K562 (cell line): Measurements from ENCODE around the gene DRC1. TPM values are rescaled to one million over a fixed set of nuclear protein-coding genes. Genes with fewer than 3 reads are reported as not detected.

ENCODE experiments used
- ATAC-seq: fragments of 200-7000 bp; cut with Tn5 transposase; 3 replicates; pipeline ENCODE4 v1.9.1; 2020; ENCODE audit warnings: moderate library complexity
- BruUV-seq: library from RNA; stranded (reverse); fragments of 400-500 nt; replicated peaks from 2 replicates; lab custom pipeline; 2021; lab: Mats Ljungman, UMichigan
- CTCF ChIA-PET: fragments of 300-600 bp; formaldehyde crosslinking; extraction: SDS; loops from one replicate; lab custom pipeline; 2021; ENCODE audit warnings: low intra/inter-chr PET ratio; lab: Yijun Ruan, JAX
- POLR2A ChIA-PET: fragments of 300-600, 350-650 bp; sonication (Branson Sonifier 250); formaldehyde crosslinking; extraction: SDS; loops from one replicate; lab custom pipeline; 2021; ENCODE audit warnings: antibody characterized with exemption, inconsistent platforms; lab: Yijun Ruan, JAX
- DNase-seq, 4 experiments: peaks; one replicate each; pipeline versions ENCODE4 v3.0.0 to v3.0.0-alpha.2; 2011 to 2018; ENCODE audit warnings: low spot score in 3 of 4, mixed read lengths in 3 of 4; ENCODE audit errors: extremely low read depth in 1 of 4
- FAIRE-seq: peaks from 2 replicates; lab custom pipeline; 2011; peaks lifted over from hg19 to GRCh38; lab: Jason Lieb, UNC
- H2AFZ ChIP-seq: 2 replicates; pipeline ENCODE4 v1.6.0; 2011; ENCODE audit warnings: low read depth, low read length, control low read depth, inconsistent platforms
- H3K27ac ChIP-seq: fragments of 200-600 bp; 3 replicates; pipeline ENCODE4 v1.8.0; 2011; ENCODE audit warnings: low read depth, mild to moderate bottlenecking, control low read depth, inconsistent platforms, low read length, moderate library complexity, mixed read lengths; ENCODE audit errors: extremely low read depth
- H3K27me3 ChIP-seq, 2 experiments: fragments of 300-600 bp in 1 of 2; 2 replicates in 1 of 2; 3 replicates in 1 of 2; pipeline versions ENCODE4 v1.6.0 to v1.8.0; 2011; ENCODE audit warnings: inconsistent platforms in 2 of 2, low read length in 2 of 2, mild to moderate bottlenecking in 1 of 2, mixed read lengths in 1 of 2, moderate library complexity in 1 of 2; ENCODE audit not compliant: control insufficient read depth in 2 of 2, insufficient read depth in 2 of 2
- H3K36me3 ChIP-seq: fragments of 300-600 bp; 3 replicates; pipeline ENCODE4 v1.8.0; 2011; ENCODE audit warnings: mild to moderate bottlenecking, low read length, inconsistent platforms; ENCODE audit not compliant: control insufficient read depth, insufficient read depth
- H3K4me1 ChIP-seq, 2 experiments: fragments of 200-600 bp in 1 of 2; replicated peaks in 1 of 2; 2 replicates in 1 of 2; 3 replicates in 1 of 2; pipeline versions ENCODE4 v1.5.1 to v1.8.0; 2011; ENCODE audit warnings: inconsistent platforms in 2 of 2, low read length in 2 of 2, mild to moderate bottlenecking in 1 of 2, mixed read lengths in 1 of 2, moderate library complexity in 1 of 2; ENCODE audit not compliant: control insufficient read depth in 2 of 2, insufficient read depth in 2 of 2
- H3K4me2 ChIP-seq: 2 replicates; pipeline ENCODE4 v1.6.1; 2011; ENCODE audit warnings: low read length, control low read depth, inconsistent platforms, mixed read lengths; ENCODE audit not compliant: insufficient read depth
- H3K4me3 ChIP-seq: fragments of 200-600 bp; sonication (generic), shearing (Covaris generic); 2 replicates; pipeline ENCODE4 v1.5.1; 2016; ENCODE audit warnings: control low read depth, inconsistent platforms
- H3K79me2 ChIP-seq: fragments of 200-600 bp; 3 replicates; pipeline ENCODE4 v1.8.0; 2011; ENCODE audit warnings: low read length, inconsistent platforms; ENCODE audit not compliant: control insufficient read depth, insufficient read depth
- H3K9ac ChIP-seq, 2 experiments: 2 replicates each; pipeline versions ENCODE4 v1.6.0 to v1.6.1; 2011; ENCODE audit warnings: low read depth in 2 of 2, low read length in 2 of 2, control low read depth in 1 of 2, inconsistent platforms in 1 of 2, mild to moderate bottlenecking in 1 of 2, mixed read lengths in 1 of 2; ENCODE audit not compliant: insufficient read depth in 1 of 2
- H3K9me1 ChIP-seq: one replicate; pipeline ENCODE4 v1.6.0; 2011; ENCODE audit warnings: inconsistent platforms, mild to moderate bottlenecking, low read length, moderate library complexity; ENCODE audit not compliant: control insufficient read depth, insufficient read depth
- H3K9me3 ChIP-seq: replicated peaks from 2 replicates; pipeline ENCODE4 v1.5.1; 2011; ENCODE audit warnings: low read depth, low read length, inconsistent platforms; ENCODE audit not compliant: control insufficient read depth, insufficient read depth
- H4K20me1 ChIP-seq: replicated peaks from 2 replicates; pipeline ENCODE4 v1.6.1; 2011; ENCODE audit warnings: low read length, inconsistent platforms, mixed read lengths; ENCODE audit not compliant: control insufficient read depth, insufficient read depth
- DLX4 ChIP-seq: fragments of 250-450 bp; sonication (Bioruptor Pico); IDR thresholded peaks from 2 replicates; pipeline ENCODE4 v1.6.1; 2021; ENCODE audit warnings: mild to moderate bottlenecking
- KDM5B ChIP-seq: fragments of 200-600 bp; sonication (generic); IDR thresholded peaks from 2 replicates; pipeline ENCODE4 v1.6.1; 2012; ENCODE audit warnings: low read depth, mild to moderate bottlenecking, moderate library complexity, low read length, control low read depth, inconsistent platforms; ENCODE audit not compliant: insufficient replicate concordance
- MEIS2 ChIP-seq: fragments of 450-650 bp; IDR thresholded peaks from 2 replicates; pipeline ENCODE4 v1.6.1; 2014; ENCODE audit warnings: mild to moderate bottlenecking; ENCODE audit not compliant: partially characterized antibody
- MTA1 ChIP-seq: fragments of 450-650 bp; IDR thresholded peaks from 2 replicates; pipeline ENCODE4 v1.6.1; 2017; ENCODE audit warnings: borderline replicate concordance
- RFX1 ChIP-seq: fragments of 450-650 bp; IDR thresholded peaks from 2 replicates; pipeline ENCODE4 v1.6.1; 2016; ENCODE audit warnings: mild to moderate bottlenecking, moderate library complexity
- TBP ChIP-seq: optimal IDR thresholded peaks from 2 replicates; pipeline ENCODE3; 2011; ENCODE audit warnings: low read depth, low read length, improper control_type of control experiment
- YY1 ChIP-seq, 3 experiments: IDR thresholded peaks; 2 replicates each; pipeline ENCODE4 v1.6.1; 2011; ENCODE audit warnings: low read length in 2 of 3, mild to moderate bottlenecking in 2 of 3, moderate library complexity in 2 of 3, borderline replicate concordance in 1 of 3, control low read depth in 1 of 3, low read depth in 1 of 3; ENCODE audit not compliant: insufficient read depth in 3 of 3, insufficient replicate concordance in 2 of 3, control insufficient read depth in 1 of 3, insufficient read length in 1 of 3; ENCODE audit errors: extremely low read depth in 1 of 3
- ZNF311 ChIP-seq: fragments of 250-450 bp; sonication (Bioruptor Pico); IDR thresholded peaks from 2 replicates; pipeline ENCODE4 v1.4.0; 2020; ENCODE audit warnings: mild to moderate bottlenecking, moderate library complexity
- WGBS: fragments of 100-300 bp; shearing (Covaris generic); methylation state at CpG from one replicate; pipeline ENCODE4 v1.1.6; 2016; ENCODE audit warnings: low coverage, mixed read lengths; ENCODE audit not compliant: insufficient coverage; ENCODE audit errors: missing lambda C conversion rate; 5-methylcytosine and 5-hydroxymethylcytosine counted together
- in situ Hi-C: fragments of 300-500 bp; cut with MboI; formaldehyde crosslinking; loops from 4 replicates; pipeline ENCODE4 v1.15.0; 2018; ENCODE audit warnings: inconsistent platforms, mixed read lengths
- intact Hi-C: fragments of 100-400 bp; cut with micrococcal nuclease; formaldehyde crosslinking; loops from 2 replicates; pipeline ENCODE4 v1.14.2; 2022
- polyA plus RNA-seq, 8 experiments: library from polyadenylated mRNA; depleted of rRNA in 4 of 8; stranded (reverse) in 5 of 8; unstranded in 3 of 8; fragments of >200 nt; fragmentation: Nextera tagmentation in 2 of 8; fragmentation: Illumina TruSeq in 1 of 8; extraction: Ambion mirVana in 2 of 8; extraction: Trizol in 1 of 8; gene quantifications; 2 replicates each; pipeline versions ENCODE4 v1.2.1 to v1.2.3, GENCODE V29; 2011 to 2014; ENCODE audit warnings: inconsistent platforms in 1 of 8, missing spikeins in 1 of 8
- total RNA-seq, 7 experiments: library from RNA; depleted of rRNA in 6 of 7; stranded (reverse); fragments of >200 nt in 6 of 7; fragmentation: Illumina TruSeq in 2 of 7; extraction: Trizol in 2 of 7; gene quantifications; 2 replicates each; pipeline versions ENCODE4 v1.2.1 to v1.2.3, GENCODE V29; 2011 to 2021; ENCODE audit warnings: low replicate concordance in 1 of 7
- TF ChIP-seq, protein P1 (sequence below): fragments of 450-650 bp; IDR thresholded peaks from 2 replicates; pipeline ENCODE4 v1.6.1; 2016
- TF ChIP-seq, protein P2 (sequence below): fragments of 200-800 bp; sonication (Bioruptor generic); IDR thresholded peaks from 2 replicates; pipeline ENCODE4 v1.6.1; 2016; ENCODE audit warnings: missing genetic modification characterization, missing compliant biosample characterization
- TF ChIP-seq, protein P3 (sequence below): fragments of 250-450 bp; sonication (Bioruptor Pico); IDR thresholded peaks from 2 replicates; pipeline ENCODE4 v1.8.0; 2022; ENCODE audit warnings: moderate library complexity, mild to moderate bottlenecking, inconsistent platforms

The DRC1 gene
- total and polyA plus RNA-seq, 9 of the 15 experiments (the other 6 are each of a cell fraction or from before 2014, with no cell fraction given), result 0.07 to 0.10 TPM; not detected in 7

- no peak for TF ChIP-seq KDM5B
- no peak for TF ChIP-seq ZNF311
- TF ChIP-seq RFX1, result no peak
- TF ChIP-seq DLX4 (CRISPR knock-in tag), result no peak
- TF ChIP-seq, protein P1, sequence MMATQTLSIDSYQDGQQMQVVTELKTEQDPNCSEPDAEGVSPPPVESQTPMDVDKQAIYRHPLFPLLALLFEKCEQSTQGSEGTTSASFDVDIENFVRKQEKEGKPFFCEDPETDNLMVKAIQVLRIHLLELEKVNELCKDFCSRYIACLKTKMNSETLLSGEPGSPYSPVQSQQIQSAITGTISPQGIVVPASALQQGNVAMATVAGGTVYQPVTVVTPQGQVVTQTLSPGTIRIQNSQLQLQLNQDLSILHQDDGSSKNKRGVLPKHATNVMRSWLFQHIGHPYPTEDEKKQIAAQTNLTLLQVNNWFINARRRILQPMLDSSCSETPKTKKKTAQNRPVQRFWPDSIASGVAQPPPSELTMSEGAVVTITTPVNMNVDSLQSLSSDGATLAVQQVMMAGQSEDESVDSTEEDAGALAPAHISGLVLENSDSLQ, result peak; percentile 25; the same call in 1 of the 2 replicates
- TF ChIP-seq MEIS2, result peak; percentile 28
- TF ChIP-seq MTA1, result no peak
- TF ChIP-seq, protein P2, sequence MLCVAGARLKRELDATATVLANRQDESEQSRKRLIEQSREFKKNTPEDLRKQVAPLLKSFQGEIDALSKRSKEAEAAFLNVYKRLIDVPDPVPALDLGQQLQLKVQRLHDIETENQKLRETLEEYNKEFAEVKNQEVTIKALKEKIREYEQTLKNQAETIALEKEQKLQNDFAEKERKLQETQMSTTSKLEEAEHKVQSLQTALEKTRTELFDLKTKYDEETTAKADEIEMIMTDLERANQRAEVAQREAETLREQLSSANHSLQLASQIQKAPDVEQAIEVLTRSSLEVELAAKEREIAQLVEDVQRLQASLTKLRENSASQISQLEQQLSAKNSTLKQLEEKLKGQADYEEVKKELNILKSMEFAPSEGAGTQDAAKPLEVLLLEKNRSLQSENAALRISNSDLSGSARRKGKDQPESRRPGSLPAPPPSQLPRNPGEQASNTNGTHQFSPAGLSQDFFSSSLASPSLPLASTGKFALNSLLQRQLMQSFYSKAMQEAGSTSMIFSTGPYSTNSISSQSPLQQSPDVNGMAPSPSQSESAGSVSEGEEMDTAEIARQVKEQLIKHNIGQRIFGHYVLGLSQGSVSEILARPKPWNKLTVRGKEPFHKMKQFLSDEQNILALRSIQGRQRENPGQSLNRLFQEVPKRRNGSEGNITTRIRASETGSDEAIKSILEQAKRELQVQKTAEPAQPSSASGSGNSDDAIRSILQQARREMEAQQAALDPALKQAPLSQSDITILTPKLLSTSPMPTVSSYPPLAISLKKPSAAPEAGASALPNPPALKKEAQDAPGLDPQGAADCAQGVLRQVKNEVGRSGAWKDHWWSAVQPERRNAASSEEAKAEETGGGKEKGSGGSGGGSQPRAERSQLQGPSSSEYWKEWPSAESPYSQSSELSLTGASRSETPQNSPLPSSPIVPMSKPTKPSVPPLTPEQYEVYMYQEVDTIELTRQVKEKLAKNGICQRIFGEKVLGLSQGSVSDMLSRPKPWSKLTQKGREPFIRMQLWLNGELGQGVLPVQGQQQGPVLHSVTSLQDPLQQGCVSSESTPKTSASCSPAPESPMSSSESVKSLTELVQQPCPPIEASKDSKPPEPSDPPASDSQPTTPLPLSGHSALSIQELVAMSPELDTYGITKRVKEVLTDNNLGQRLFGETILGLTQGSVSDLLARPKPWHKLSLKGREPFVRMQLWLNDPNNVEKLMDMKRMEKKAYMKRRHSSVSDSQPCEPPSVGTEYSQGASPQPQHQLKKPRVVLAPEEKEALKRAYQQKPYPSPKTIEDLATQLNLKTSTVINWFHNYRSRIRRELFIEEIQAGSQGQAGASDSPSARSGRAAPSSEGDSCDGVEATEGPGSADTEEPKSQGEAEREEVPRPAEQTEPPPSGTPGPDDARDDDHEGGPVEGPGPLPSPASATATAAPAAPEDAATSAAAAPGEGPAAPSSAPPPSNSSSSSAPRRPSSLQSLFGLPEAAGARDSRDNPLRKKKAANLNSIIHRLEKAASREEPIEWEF (CRISPR knock-in tag), result no peak
- no peak for TF ChIP-seq TBP
- TF ChIP-seq, protein P3, sequence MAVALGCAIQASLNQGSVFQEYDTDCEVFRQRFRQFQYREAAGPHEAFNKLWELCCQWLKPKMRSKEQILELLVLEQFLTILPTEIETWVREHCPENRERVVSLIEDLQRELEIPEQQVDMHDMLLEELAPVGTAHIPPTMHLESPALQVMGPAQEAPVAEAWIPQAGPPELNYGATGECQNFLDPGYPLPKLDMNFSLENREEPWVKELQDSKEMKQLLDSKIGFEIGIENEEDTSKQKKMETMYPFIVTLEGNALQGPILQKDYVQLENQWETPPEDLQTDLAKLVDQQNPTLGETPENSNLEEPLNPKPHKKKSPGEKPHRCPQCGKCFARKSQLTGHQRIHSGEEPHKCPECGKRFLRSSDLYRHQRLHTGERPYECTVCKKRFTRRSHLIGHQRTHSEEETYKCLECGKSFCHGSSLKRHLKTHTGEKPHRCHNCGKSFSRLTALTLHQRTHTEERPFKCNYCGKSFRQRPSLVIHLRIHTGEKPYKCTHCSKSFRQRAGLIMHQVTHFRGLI (CRISPR knock-in tag), result no peak
- TF ChIP-seq YY1 (IDR thresholded peaks at IDR 0.05; ENCODE audit: borderline replicate concordance in 1 of 3, control insufficient read depth in 1 of 3, extremely low read depth in 1 of 3, insufficient read depth in 3 of 3, insufficient read length in 1 of 3, insufficient replicate concordance in 2 of 3, low read depth in 1 of 3, low read length in 2 of 3), result no peak
- Histone ChIP-seq H3K36me3 (peaks cover 87% of the 10 kb centered on the region), H3K27me3 (no peaks in the 10 kb centered on the region), H3K9ac (no peak overlapping the region), H3K79me2 (peaks cover 5% of the 10 kb centered on the region; the same call in 2 of the 3 replicates), H3K4me1 (peaks cover 0 to 2% of the 10 kb centered on the region in 2 experiments; a peak in 1 of 5 replicates), H2AFZ (no peak overlapping the region), H4K20me1 (no peaks in the 10 kb centered on the region), H3K9me1 (no peaks in the 10 kb centered on the region), H3K4me3 (no peak overlapping the region), H3K27ac (no peak overlapping the region), H3K4me2 (no peak overlapping the region), H3K9me3 (no peaks in the 10 kb centered on the region)
- FAIRE-seq (no peak), ATAC-seq (no peak), DNase-seq (no peak)
- intact Hi-C loops (no loop called here), in situ Hi-C loops (no loop called here)
- WGBS, result 94% methylated on average over 1 of the region's 1 CpG
- POLR2A ChIA-PET, result interaction anchor here (2.6 kb wide), 1 partner anchor 13 kb away, joined by 6 read pairs; no protein-coding TSS in a partner anchor
- BruUV-seq, result no TSS peak
- CTCF ChIA-PET, result no interaction called here
Observed at GRCh38 chr2:26376799-26377198, 24.9 kb upstream of the DRC1 start.
